GM19193 (cell line): ENCODE results near the gene SLC12A6.

Experiments used
- POLR2A ChIP-seq: IDR thresholded peaks from 4 replicates; pipeline ENCODE4 v1.6.1; 2011; ENCODE audit not compliant: insufficient read depth, insufficient read length; ENCODE audit errors: extremely low read depth

SLC12A6 gene

GRCh38 chr15:34203936-34204335, 133.6 kb downstream of the SLC12A6 start:
- TF ChIP-seq POLR2A: no peak

- no peak for TF ChIP-seq POLR2A
These were observed 134.3 kb downstream of the SLC12A6 start for GRCh38 chr15:34203305-34203704.

GRCh38 chr15:34188711-34189110, 148.9 kb downstream of the SLC12A6 start:
- no peak for TF ChIP-seq POLR2A

DNA sequence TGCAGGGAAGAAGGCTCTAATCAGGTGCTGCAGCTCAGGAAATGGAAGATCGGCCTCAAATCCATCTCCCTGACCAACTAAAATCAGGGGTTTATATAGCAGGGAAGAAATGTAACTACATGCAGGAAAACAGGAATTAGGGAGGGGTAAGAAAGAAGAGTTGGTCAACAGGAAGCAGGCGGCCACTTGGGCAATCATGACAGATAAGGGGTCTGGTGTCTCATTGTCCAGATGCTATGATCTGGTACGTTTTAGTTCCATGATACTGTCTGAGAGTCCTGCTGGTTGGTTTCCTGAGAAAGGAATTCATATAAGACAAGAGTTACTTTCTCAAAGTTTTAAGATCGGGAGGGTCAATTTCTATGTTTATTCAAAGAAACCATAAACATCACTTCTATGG, 151.9 kb downstream of the SLC12A6 start:
- no peak for TF ChIP-seq POLR2A

DNA sequence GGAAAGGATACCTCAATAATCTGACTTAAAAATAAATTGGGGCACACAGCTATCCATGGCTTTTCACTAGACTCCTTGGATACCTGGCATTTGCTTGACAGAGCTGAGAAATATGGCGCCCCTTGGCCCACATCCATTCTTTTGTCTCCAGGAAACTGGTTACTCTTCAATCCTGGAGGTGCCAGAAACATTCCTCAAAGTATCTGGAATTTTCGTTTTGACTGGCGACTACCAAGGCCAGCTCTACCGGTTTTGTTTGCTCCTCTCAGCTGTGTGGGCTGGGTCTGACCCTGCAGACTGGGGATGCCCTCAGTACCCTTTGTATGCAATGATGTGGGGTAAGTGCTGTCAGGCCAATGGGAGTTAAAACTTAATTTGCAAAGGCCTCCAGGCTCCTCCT, 154.6 kb downstream of the SLC12A6 start:
- no peak for TF ChIP-seq POLR2A
